GM19397 (cell line): ENCODE measurements around the gene CDK5R2.
A peak's percentile ranks its signal among the peaks of the same experiment; 100 is the strongest.
"Not testable (repeated sequence)": the region's sequence is repeated elsewhere in the genome, so short reads cannot be mapped to it uniquely, and the experiment has no call there.

Experiments used
- ATAC-seq: cut with Tn5 transposase; IDR thresholded peaks from one replicate; pipeline ENCODE4 v1.9.1; 2021; ENCODE audit warnings: mild to moderate bottlenecking, moderate library complexity; ENCODE audit not compliant: unreplicated experiment

CDK5R2 gene

GRCh38 chr2:218959141-218959731, at the start of gene CDK5R2:
Gene CDK5R2, plus strand, starts transcription at chr2:218959666. Its CDS starts 155 bp downstream, at chr2:218959821.
- ATAC-seq: peak; percentile 92

DNA sequence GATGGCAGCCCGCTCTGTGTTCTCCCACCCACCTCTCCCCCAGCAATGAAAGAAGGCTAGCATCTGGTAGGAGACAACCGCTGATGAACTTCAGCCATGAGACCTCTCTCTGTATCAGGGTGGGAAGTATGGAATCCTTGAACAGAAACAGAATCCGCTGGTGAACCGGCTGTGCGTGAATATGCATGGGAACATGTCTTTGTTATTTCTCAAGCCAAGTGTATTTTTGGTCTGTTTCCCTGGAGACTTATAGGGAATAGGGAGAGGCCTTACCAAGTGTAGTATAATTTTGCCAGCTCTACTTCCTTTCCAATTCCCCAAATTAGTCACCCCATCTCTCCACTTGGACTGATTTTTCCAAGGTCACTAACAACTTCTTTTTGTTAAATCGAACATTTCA, 48.7 kb upstream of the CDK5R2 start:
- no peak for ATAC-seq

DNA sequence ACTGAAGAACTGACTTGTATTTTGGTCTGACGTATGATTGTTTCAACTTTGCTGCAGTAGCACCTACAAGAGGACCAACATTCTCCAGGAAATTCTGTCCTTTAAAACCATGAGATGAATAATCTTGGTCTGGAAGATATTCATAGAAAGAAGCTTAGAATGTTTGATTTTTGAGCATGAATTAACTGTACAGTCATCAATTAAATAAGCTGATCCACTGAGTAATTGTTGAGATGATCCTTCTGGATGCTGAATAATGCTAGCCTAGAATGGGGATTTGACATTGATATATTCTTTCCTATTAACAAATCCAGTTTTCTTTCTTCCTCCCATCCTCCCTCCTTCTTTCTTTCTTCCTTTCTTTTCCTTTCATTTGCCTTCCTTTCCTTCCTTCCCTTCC, 39.0 kb upstream of the CDK5R2 start:
- no peak for ATAC-seq

DNA sequence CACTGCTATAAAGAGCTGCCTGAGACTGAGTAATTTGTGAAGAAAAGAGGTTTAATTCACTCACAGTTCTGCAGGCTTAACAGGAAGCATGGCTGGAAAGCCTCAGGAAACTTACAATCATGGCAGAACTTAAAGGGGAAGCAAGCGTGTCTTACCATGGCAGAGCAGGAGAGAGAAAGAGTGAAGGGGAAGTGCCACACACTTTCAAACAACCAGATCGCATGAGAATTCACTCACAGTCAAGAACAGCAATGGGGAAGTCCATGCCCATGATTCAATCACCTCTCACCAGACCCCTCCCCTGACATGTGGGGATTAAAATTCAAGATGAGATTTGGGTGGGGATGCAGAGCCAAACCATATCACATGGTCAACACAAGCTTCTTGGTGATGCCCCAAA, 34.7 kb upstream of the CDK5R2 start:
- ATAC-seq: no peak

- no peak for ATAC-seq
Observed at GRCh38 chr2:218925434-218925833, 34.0 kb upstream of the CDK5R2 start.

GRCh38 chr2:218927422-218927821, 32.0 kb upstream of the CDK5R2 start:
- no peak for ATAC-seq

GRCh38 chr2:218927876-218928275, 31.6 kb upstream of the CDK5R2 start:
- no peak for ATAC-seq

- ATAC-seq: not testable (repeated sequence)
Observed at GRCh38 chr2:218930488-218930887, 29.0 kb upstream of the CDK5R2 start.

DNA sequence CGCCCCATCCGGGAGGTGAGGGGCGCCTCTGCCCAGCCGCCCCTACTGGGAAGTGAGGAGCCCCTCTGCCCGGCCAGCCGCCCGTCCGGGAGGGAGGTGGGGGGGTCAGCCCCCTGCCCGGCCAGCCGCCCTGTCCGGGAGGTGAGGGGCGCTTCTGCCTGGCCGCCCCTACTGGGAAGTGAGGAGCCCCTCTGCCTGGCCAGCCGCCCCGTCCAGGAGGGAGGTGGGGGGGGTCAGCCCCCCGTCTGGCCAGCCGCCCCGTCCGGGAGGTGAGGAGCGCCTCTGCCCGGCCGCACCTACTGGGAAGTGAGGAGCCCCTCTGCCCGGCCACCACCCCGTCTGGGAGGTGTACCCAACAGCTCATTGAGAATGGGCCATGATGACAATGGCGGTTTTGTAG, 27.7 kb upstream of the CDK5R2 start:
- not testable (repeated sequence) for ATAC-seq

DNA sequence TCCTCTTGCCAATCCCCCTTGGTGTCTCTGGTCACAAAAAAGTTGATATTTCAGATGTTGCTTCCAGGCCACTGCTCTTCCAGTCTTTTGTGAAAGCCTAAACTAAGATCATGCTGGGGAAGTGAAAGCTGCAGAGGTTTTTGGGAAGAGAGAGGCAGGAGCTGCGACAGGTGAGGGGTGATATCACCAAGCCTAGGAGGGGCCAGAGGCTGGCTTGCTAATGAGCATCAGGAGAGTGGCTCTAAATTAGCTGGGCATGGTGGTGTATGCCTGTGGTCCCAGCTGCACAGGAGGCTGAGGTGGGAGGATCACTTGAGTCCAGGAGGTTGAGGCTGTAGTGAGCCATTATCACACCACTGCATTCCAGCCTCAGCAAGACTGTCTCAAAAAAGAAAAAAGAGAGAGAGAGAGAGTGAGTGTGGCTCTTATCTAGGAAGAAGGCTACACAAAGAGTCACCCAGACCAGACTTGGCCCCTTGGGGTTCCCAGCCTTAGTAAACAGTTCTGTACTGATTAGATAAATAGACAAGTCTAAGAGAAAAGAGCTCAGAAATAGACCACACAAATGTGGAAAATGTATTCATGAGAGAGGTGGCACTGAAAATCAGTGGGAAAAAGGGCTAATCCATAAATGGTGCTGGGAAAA, 14.6 kb upstream of the CDK5R2 start:
- no peak for ATAC-seq

DNA sequence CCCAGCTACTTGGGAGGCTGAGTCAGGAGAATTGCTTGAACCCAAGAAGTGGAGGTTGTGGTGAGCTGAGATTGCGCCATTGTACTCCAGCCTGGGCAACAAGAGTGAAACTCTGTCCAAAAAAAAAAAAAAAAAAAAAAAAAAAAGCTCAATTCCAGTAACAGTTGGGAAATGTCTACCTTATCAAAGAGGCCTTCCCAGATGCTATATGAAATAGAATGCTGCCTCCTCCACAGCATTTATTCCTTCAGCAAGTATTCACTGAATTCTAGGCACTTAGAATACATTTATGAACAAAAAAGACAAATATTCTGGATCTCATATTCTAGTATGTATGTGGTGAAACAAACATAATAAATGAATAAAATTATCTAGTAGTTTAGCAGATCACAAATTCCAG, 12.8 kb upstream of the CDK5R2 start:
- ATAC-seq: no peak

DNA sequence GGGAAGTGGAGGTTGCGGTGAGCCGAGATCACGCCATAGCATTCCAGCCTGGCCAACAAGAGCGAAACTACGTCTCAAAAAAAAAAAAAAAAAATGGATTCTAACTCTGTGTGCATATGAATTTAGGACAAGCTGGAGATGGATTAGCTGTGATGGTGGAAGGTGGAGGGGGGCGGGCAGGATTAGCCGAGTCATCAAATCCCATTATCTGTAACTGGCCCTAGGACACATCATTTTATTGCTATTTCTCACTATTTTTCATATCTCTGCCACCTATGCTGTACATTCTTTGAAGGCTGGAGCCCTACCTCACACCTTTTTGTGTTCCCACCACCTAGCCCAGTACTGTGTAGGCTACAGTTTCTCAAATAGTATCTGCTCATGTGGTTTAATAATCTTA, 7.3 kb upstream of the CDK5R2 start:
- no peak for ATAC-seq

DNA sequence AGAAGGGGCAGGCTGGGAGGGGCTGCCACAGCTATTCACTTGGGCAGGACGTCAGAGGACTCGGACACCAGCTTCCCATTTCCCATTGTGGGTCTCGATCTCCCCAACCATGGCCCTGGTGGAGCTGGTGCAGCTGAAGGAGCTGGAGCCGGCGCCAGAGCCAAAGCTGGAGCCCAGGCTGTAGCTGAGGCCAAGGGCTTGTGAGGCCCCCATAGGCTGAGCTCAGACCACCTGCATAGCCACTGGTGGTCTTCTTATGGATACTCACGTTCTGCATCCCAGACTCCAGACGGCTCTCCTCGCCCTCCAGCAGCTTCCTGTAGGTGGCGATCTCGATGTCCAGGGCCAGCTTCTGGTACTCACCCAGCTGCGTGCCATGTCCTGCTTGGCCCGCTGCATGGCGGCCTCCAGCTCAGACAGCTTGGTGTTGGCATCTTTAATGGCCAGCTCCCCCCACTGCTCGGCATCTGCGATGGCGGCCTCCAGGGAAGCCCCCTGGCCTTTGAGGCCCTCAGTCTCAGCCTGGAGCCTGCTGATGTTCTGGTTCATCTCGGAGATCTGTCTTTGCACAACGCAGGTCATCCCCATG, 6.0 kb upstream of the CDK5R2 start:
- no peak for ATAC-seq

DNA sequence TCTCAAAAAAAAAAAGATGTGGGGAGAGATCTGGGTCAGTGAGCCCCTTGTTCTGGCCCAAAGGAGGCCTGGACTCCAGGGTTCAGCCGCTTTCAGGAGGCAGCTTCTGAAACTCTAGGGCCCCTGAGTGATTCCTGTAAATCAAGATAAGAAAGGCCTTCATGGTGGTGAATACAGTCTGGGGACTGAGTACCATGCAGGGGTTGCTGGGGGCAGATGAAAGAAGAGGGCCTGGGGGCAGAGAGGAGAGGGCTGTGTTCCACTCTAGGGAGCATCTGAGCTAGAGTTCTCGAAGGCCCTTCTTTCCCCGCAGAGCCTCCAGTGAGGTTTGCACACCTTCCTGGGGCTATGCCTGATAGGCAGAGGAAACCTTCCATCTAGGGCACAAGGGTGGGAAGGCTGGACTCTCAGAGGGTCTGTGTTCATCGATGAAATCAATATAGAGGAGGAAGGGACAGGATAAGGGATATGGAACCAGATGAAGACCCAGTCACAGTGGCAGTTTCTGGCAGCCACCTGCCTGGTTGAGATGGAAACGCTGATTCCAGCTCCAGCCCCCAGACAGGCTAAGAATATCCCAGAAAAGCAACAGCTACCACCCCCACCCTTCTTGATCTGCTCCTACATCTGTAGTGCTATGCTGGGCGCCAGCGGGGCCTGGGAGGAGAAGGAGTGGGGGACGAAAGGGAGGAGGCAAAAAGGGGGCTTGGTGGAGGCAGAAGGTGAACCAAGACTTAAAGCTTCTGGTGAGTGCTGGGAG, 4.7 kb upstream of the CDK5R2 start:
- no peak for ATAC-seq

DNA sequence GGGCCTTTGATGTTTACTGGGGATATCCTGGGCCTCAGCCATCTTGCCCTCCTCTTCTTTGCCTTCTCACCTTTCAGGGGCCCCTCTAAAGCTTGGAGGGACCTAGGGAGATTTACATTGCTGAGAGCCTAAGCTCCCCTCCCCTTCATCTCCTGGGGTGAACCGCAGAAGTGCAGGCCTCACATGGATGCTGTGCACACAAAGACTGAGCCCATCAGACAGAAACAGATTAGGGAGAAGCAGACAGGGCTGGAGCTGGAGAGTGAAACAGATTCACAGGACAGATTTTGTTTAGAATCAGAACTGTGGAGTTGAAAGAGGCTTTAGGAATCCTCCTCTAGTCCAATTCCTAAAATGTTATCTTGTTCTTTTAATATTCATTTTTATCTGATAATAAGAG, 3.4 kb upstream of the CDK5R2 start:
- ATAC-seq: no peak

- ATAC-seq: no peak
Observed at GRCh38 chr2:218957671-218958070, 1.8 kb upstream of the CDK5R2 start.

DNA sequence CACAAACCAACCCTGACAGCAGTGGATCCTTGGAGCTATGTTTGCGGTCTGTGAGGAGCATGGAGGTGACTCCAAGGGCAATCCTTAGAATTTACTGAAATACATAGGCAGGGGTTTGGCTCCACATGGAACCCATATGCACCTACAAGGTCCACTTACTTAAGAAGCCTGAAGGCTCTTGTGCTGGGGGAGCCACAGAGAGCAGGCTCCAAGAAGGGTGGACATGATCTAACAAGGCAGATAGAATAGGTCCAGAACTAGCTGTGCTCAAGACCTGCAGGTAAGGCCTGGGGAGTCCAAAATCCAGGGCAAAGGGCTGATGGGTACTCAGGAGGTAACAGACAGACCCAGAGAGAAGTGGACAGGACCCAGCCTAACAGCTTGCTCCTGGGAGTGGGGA, 1.2 kb upstream of the CDK5R2 start:
- ATAC-seq: no peak

DNA sequence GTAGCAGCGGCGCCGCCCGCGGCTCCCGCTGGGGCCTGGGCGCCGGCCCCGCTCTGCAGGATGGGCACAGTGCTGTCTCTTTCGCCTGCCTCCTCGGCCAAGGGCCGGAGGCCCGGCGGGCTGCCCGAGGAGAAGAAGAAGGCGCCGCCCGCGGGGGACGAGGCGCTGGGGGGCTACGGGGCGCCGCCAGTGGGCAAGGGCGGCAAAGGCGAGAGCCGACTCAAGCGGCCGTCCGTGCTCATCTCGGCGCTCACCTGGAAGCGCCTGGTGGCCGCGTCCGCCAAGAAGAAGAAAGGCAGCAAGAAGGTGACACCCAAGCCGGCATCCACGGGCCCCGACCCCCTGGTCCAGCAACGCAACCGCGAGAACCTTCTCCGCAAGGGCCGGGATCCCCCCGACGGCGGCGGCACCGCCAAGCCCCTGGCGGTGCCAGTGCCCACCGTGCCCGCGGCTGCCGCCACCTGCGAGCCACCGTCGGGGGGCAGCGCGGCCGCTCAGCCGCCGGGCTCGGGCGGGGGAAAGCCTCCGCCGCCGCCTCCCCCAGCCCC, 369 bp downstream of the CDK5R2 start:
- ATAC-seq: no peak

DNA sequence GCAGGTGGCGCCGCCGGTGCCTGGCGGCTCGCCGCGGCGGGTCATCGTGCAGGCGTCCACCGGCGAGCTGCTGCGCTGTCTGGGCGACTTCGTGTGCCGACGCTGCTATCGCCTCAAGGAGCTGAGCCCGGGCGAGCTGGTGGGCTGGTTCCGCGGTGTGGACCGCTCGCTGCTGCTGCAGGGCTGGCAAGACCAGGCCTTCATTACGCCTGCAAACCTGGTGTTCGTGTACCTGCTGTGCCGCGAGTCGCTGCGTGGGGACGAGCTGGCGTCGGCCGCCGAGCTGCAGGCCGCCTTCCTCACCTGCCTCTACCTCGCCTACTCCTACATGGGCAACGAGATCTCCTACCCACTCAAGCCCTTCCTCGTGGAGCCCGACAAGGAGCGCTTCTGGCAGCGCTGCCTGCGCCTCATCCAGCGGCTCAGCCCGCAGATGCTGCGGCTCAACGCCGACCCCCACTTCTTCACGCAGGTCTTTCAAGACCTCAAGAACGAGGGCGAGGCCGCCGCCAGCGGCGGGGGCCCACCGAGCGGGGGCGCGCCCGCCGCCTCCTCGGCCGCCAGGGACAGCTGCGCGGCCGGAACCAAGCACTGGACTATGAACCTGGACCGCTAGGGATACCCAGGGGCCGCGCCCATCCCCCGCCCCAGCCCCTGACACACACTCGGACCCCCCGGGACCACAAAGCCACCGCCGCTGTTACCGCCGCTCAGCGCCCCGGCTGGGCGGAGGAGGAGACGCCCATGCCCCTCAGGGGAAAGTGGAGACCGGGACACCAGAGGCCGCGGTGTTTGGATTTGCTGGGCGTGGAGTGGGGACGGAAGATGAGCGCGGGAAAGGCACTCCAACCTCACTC, 1.1 kb downstream of the CDK5R2 start:
- no peak for ATAC-seq

GRCh38 chr2:218961229-218961628, 1.8 kb downstream of the CDK5R2 start:
- ATAC-seq: no peak
